Cardiac atrium fibroblast (primary cell): ENCODE results near the gene NID1. TPM values are rescaled to one million over a fixed set of nuclear protein-coding genes. Genes with fewer than 3 reads are reported as not detected.

ENCODE experiments used
- total RNA-seq: library from RNA; depleted of rRNA; stranded (reverse); fragments of >200 nt; gene quantifications from 2 replicates; pipeline ENCODE4 v1.2.3, GENCODE V29; 2015

The NID1 gene, protein sequence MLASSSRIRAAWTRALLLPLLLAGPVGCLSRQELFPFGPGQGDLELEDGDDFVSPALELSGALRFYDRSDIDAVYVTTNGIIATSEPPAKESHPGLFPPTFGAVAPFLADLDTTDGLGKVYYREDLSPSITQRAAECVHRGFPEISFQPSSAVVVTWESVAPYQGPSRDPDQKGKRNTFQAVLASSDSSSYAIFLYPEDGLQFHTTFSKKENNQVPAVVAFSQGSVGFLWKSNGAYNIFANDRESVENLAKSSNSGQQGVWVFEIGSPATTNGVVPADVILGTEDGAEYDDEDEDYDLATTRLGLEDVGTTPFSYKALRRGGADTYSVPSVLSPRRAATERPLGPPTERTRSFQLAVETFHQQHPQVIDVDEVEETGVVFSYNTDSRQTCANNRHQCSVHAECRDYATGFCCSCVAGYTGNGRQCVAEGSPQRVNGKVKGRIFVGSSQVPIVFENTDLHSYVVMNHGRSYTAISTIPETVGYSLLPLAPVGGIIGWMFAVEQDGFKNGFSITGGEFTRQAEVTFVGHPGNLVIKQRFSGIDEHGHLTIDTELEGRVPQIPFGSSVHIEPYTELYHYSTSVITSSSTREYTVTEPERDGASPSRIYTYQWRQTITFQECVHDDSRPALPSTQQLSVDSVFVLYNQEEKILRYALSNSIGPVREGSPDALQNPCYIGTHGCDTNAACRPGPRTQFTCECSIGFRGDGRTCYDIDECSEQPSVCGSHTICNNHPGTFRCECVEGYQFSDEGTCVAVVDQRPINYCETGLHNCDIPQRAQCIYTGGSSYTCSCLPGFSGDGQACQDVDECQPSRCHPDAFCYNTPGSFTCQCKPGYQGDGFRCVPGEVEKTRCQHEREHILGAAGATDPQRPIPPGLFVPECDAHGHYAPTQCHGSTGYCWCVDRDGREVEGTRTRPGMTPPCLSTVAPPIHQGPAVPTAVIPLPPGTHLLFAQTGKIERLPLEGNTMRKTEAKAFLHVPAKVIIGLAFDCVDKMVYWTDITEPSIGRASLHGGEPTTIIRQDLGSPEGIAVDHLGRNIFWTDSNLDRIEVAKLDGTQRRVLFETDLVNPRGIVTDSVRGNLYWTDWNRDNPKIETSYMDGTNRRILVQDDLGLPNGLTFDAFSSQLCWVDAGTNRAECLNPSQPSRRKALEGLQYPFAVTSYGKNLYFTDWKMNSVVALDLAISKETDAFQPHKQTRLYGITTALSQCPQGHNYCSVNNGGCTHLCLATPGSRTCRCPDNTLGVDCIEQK
- total RNA-seq: 167 and 328 TPM in 2 replicates

DNA sequence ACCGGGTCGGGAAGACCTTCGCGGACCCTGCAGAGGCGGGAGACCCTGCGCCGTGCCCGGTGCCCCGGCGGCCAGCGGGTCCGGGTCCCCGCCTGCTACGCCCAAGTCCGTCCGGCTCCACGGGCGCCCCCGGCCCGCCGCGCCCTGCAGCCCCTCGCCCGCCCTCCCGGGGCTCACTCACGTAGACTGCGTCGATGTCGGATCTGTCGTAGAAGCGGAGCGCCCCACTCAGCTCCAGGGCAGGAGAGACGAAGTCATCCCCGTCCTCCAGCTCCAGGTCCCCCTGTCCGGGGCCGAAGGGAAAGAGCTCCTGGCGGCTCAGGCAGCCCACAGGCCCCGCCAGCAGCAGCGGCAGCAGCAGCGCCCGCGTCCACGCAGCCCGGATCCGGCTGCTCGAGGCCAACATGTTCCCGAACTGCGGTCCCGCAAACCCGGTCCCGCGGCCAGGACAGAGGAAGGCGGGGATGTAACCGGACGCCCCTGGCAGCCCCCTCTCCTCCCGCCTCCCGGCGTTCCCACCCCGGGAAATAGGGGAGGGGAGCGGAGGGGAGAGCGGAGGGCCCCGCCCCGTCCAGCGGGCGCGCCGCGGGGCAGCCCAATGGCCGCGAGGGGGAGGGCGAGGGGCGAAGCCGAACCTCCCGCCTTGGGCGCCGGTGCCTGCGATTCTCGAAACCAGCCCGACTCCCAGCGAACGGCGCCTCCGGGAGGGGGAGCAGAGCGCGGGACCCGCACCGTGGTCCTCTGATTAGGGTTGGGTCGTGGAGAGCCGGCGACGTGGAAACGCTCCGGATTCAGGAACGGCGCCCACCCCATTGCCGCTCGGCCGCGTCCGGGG lies at the start of gene NID1:
NID1 (minus strand) TSS at position 417 of the 835 bp plus-strand sequence; CDS start at position 406, 11 bp downstream.

Other genes with a start within 250 kb of the NID1 start
- 5.0 and 11.6 TPM in 2 replicates for gene LYST, start 198.2 kb downstream of the NID1 start, total RNA-seq
- 9.2 and 17.8 TPM in 2 replicates for gene GPR137B, start 77.4 kb upstream of the NID1 start, total RNA-seq
- 1.3 and 4.2 TPM in 2 replicates for gene ERO1B, start 216.9 kb upstream of the NID1 start, total RNA-seq